MM.1S (cell line): Measurements from ENCODE around the gene HOXC11.

Experiments
- DNase-seq: peaks from one replicate; pipeline ENCODE4 v3.0.0-alpha.2; 2015
- H2AFZ ChIP-seq: fragments of 300-600 bp; sonication (generic); 2 replicates; pipeline ENCODE4 v1.6.0; 2016; ENCODE audit warnings: antibody characterized with exemption, low read length
- H3F3A ChIP-seq: fragments of 300-600 bp; sonication (generic); 2 replicates; pipeline ENCODE4 v1.6.1; 2016; ENCODE audit warnings: mild to moderate bottlenecking, antibody characterized with exemption, low read length, moderate library complexity, mixed read lengths; ENCODE audit not compliant: insufficient read depth
- H3K27ac ChIP-seq: fragments of 300-600 bp; sonication (generic); 2 replicates; pipeline ENCODE4 v1.5.1; 2016; ENCODE audit warnings: mild to moderate bottlenecking, low read length
- H3K27me3 ChIP-seq: fragments of 300-600 bp; sonication (generic); replicated peaks from 2 replicates; pipeline ENCODE4 v1.6.0; 2016; ENCODE audit warnings: low read length; ENCODE audit not compliant: insufficient read depth
- H3K36me3 ChIP-seq: fragments of 300-600 bp; sonication (generic); replicated peaks from 2 replicates; pipeline ENCODE4 v1.6.1; 2016; ENCODE audit warnings: mild to moderate bottlenecking, low read length, mixed read lengths; ENCODE audit not compliant: insufficient read depth
- H3K4me1 ChIP-seq: fragments of 300-600 bp; sonication (generic); 2 replicates; pipeline ENCODE4 v1.6.1; 2016; ENCODE audit warnings: low read length, mixed read lengths
- H3K4me2 ChIP-seq: fragments of 300-600 bp; sonication (generic); 2 replicates; pipeline ENCODE4 v1.6.0; 2016; ENCODE audit warnings: low read depth, low read length
- H3K4me3 ChIP-seq: fragments of 300-600 bp; sonication (generic); 2 replicates; pipeline ENCODE4 v1.5.1; 2016; ENCODE audit warnings: low read length, mixed read lengths
- H3K79me2 ChIP-seq: fragments of 300-600 bp; sonication (generic); 2 replicates; pipeline ENCODE4 v1.6.1; 2016; ENCODE audit warnings: mixed run types, low read length, mixed read lengths
- H3K9ac ChIP-seq: fragments of 300-600 bp; sonication (generic); 2 replicates; pipeline ENCODE4 v1.6.1; 2016; ENCODE audit warnings: low read length, mixed read lengths
- H3K9me2 ChIP-seq: fragments of 300-600 bp; sonication (generic); replicated peaks from 2 replicates; pipeline ENCODE4 v1.6.1; 2016; ENCODE audit warnings: mild to moderate bottlenecking, low read length, mixed read lengths; ENCODE audit not compliant: insufficient read depth
- H3K9me3 ChIP-seq: fragments of 300-600 bp; sonication (generic); replicated peaks from 2 replicates; pipeline ENCODE4 v1.6.1; 2016; ENCODE audit warnings: mild to moderate bottlenecking, low read length, mixed read lengths; ENCODE audit not compliant: insufficient read depth
- H4K20me1 ChIP-seq: fragments of 300-600 bp; sonication (generic); 2 replicates; pipeline ENCODE4 v1.6.1; 2016; ENCODE audit warnings: mild to moderate bottlenecking, low read length, moderate library complexity, mixed read lengths; ENCODE audit not compliant: insufficient read depth
- CTCF ChIP-seq: fragments of 300-600 bp; sonication (generic); IDR thresholded peaks from 2 replicates; pipeline ENCODE4 v1.5.1; 2016; ENCODE audit warnings: antibody characterized with exemption, low read length, mixed read lengths
- EZH2 ChIP-seq: fragments of 300-600 bp; sonication (generic); optimal IDR thresholded peaks from 2 replicates; pipeline ENCODE3; 2017; ENCODE audit warnings: low read depth, mild to moderate bottlenecking, antibody characterized with exemption, low read length, mixed read lengths
- EZH2phosphoT487 ChIP-seq: fragments of 300-600 bp; sonication (generic); IDR thresholded peaks from 2 replicates; pipeline ENCODE4 v1.6.1; 2018; ENCODE audit warnings: antibody characterized with exemption, low read length

Gene HOXC11

GRCh38 chr12:54024581-54025305 lies 51.8 kb downstream of the HOXC11 start:
- H3K79me2 ChIP-seq, result no peaks in the 10 kb centered on the region
- no peak for DNase-seq
- H3K27ac ChIP-seq, result no peak overlapping the region
- H3K27me3 ChIP-seq, result peaks cover 98% of the 10 kb centered on the region
- no peaks in the 10 kb centered on the region for H3K9me2 ChIP-seq
- H2AFZ ChIP-seq, result no peak overlapping the region
- H3K4me3 ChIP-seq, result no peak overlapping the region
- H3K36me3 ChIP-seq, result no peaks in the 10 kb centered on the region
- no peaks in the 10 kb centered on the region for H4K20me1 ChIP-seq
- no peak for TF ChIP-seq CTCF
- no peak for TF ChIP-seq EZH2phosphoT487
- TF ChIP-seq EZH2, result no peak
- H3K9me3 ChIP-seq, result no peaks in the 10 kb centered on the region
- no peaks in the 10 kb centered on the region for H3K4me1 ChIP-seq
- H3K4me2 ChIP-seq, result no peak overlapping the region
- no peaks in the 10 kb centered on the region for H3F3A ChIP-seq
- no peak overlapping the region for H3K9ac ChIP-seq

GRCh38 chr12:54025499-54026405 lies 52.8 kb downstream of the HOXC11 start:
- H3K4me2 ChIP-seq, result no peak overlapping the region
- no peaks in the 10 kb centered on the region for H3K36me3 ChIP-seq
- no peak overlapping the region for H3K4me3 ChIP-seq
- H3F3A ChIP-seq, result no peaks in the 10 kb centered on the region
- peaks cover 99% of the 10 kb centered on the region for H3K27me3 ChIP-seq
- H3K9ac ChIP-seq, result no peak overlapping the region
- H3K27ac ChIP-seq, result no peak overlapping the region
- no peak for TF ChIP-seq CTCF
- TF ChIP-seq EZH2, result no peak
- no peak for TF ChIP-seq EZH2phosphoT487
- no peaks in the 10 kb centered on the region for H3K4me1 ChIP-seq
- no peaks in the 10 kb centered on the region for H3K79me2 ChIP-seq
- H3K9me2 ChIP-seq, result no peaks in the 10 kb centered on the region
- H3K9me3 ChIP-seq, result no peaks in the 10 kb centered on the region
- no peaks in the 10 kb centered on the region for H4K20me1 ChIP-seq
- H2AFZ ChIP-seq, result no peak overlapping the region
- no peak for DNase-seq

- Histone ChIP-seq H4K20me1 (no peaks in the 10 kb centered on the region), H2AFZ (no peak overlapping the region), H3K9ac (no peak overlapping the region), H3K4me3 (no peak overlapping the region), H3K36me3 (no peaks in the 10 kb centered on the region), H3K9me2 (no peaks in the 10 kb centered on the region), H3K79me2 (no peaks in the 10 kb centered on the region), H3K9me3 (no peaks in the 10 kb centered on the region), H3F3A (no peaks in the 10 kb centered on the region), H3K4me1 (no peaks in the 10 kb centered on the region), H3K27me3 (peaks cover 99% of the 10 kb centered on the region), H3K4me2 (no peak overlapping the region), H3K27ac (no peak overlapping the region)
- TF ChIP-seq EZH2phosphoT487, result no peak
- TF ChIP-seq EZH2, result no peak
- TF ChIP-seq CTCF, result no peak
- DNase-seq, result no peak
Observed at GRCh38 chr12:54026640-54027441, 53.9 kb downstream of the HOXC11 start.
